Epithelial cell of esophagus (primary cell): ENCODE measurements around the gene GNG8.

Experiments
- DNase-seq: peaks from one replicate; pipeline ENCODE4 v3.0.0; 2010; ENCODE audit warnings: low read depth
- H3K4me3 ChIP-seq: 2 replicates; pipeline ENCODE4 v1.5.1; 2011; ENCODE audit warnings: mild to moderate bottlenecking, low read length, control low read depth
- CTCF ChIP-seq: IDR thresholded peaks from 2 replicates; pipeline ENCODE4 v1.5.1; 2011; ENCODE audit warnings: low read depth, mild to moderate bottlenecking, low read length, control low read depth, inconsistent platforms; ENCODE audit not compliant: insufficient read depth; ENCODE audit errors: missing control alignments

GNG8 gene

GRCh38 chr19:46606681-46607447 lies 29.1 kb downstream of the GNG8 start:
- no peak for TF ChIP-seq CTCF
- peak; percentile 42 for DNase-seq
- H3K4me3 ChIP-seq: no peak overlapping the region

GRCh38 chr19:46606019-46606418 lies 30.0 kb downstream of the GNG8 start:
- no peak for DNase-seq
- TF ChIP-seq CTCF: no peak
- H3K4me3 ChIP-seq: no peak overlapping the region

- TF ChIP-seq CTCF: no peak
- no peak for DNase-seq
Measured at GRCh38 chr19:46605356-46605821, 30.6 kb downstream of the GNG8 start.

GRCh38 chr19:46604781-46605355 lies 31.1 kb downstream of the GNG8 start:
- DNase-seq: no peak
- TF ChIP-seq CTCF: no peak
- H3K4me3 ChIP-seq: no peak overlapping the region

More at GRCh38 chr19:46605356-46605821, 30.6 kb downstream of the GNG8 start:
- no peak overlapping the region for H3K4me3 ChIP-seq

GRCh38 chr19:46603752-46604231 lies 32.2 kb downstream of the GNG8 start:
- no peak overlapping the region for H3K4me3 ChIP-seq
- no peak for TF ChIP-seq CTCF
- DNase-seq: no peak

- H3K4me3 ChIP-seq: peak overlapping the region; percentile 94
- no peak for DNase-seq
- TF ChIP-seq CTCF: no peak
Measured at GRCh38 chr19:46603195-46603637, 32.8 kb downstream of the GNG8 start.
